HT-29 (cell line): Measurements from ENCODE around the gene KBTBD12. TPM values are rescaled to one million over a fixed set of nuclear protein-coding genes. Genes with fewer than 3 reads are reported as not detected.
A peak's percentile ranks its signal among the peaks of the same experiment; 100 is the strongest.

Source experiments
- DNase-seq: peaks from one replicate; pipeline ENCODE4 v3.0.0-alpha.2; 2015; ENCODE audit warnings: low spot score
- small RNA-seq: library from RNA; depleted of rRNA; stranded (forward); fragments of <200 nt; gene quantifications from one replicate; pipeline ENCODE3, GENCODE V24; 2014
- total RNA-seq: library from RNA; depleted of rRNA; stranded (reverse); fragments of >200 nt; shearing (Covaris generic); gene quantifications from 2 replicates; pipeline ENCODE4 v1.2.3, GENCODE V29; 2014; rRNA removed

KBTBD12 gene
- total RNA-seq, 1 experiment from 2014 or later = not detected

- peak; percentile 85 for DNase-seq
Observed at GRCh38 chr3:128011140-128011539, 96.1 kb downstream of the KBTBD12 start.

- DNase-seq = no peak
Observed at GRCh38 chr3:128012050-128012449, 97.0 kb downstream of the KBTBD12 start.

- no peak for DNase-seq
Observed at GRCh38 chr3:128014548-128014947, 99.5 kb downstream of the KBTBD12 start.

GRCh38 chr3:128016502-128016901, 101.5 kb downstream of the KBTBD12 start:
- DNase-seq = no peak

GRCh38 chr3:128021768-128022372, 106.8 kb downstream of the KBTBD12 start:
- no peak for DNase-seq

GRCh38 chr3:128033102-128033501, 118.1 kb downstream of the KBTBD12 start:
- DNase-seq = no peak

- DNase-seq = no peak
Observed at GRCh38 chr3:128036119-128036518, 121.1 kb downstream of the KBTBD12 start.

Small RNA genes within 50 kb of the gene (small RNA-seq; reads per million reads assigned to genes)
- gene RNA5SP139 = 0.79 reads per million, percentile 18 among the genes with 10 or more reads in this experiment

Other genes with a start within 250 kb of the KBTBD12 start
- gene ABTB1, start 242.3 kb upstream of the KBTBD12 start, total RNA-seq = 5.5 and 10.1 TPM in 2 replicates
- gene MGLL, start 92.7 kb upstream of the KBTBD12 start, total RNA-seq = 83.6 and 95.0 TPM in 2 replicates
- gene SEC61A1, start 137.2 kb downstream of the KBTBD12 start, total RNA-seq = 248 and 249 TPM in 2 replicates
- 135 and 153 TPM in 2 replicates for gene RUVBL1, start 208.6 kb downstream of the KBTBD12 start, total RNA-seq
- 16.8 and 22.0 TPM in 2 replicates for gene EEFSEC, start 238.2 kb downstream of the KBTBD12 start, total RNA-seq